Rectal smooth muscle tissue (tissue), 1 donor: ENCODE measurements around the gene NHLRC2.

ENCODE experiments used
- H3K27ac ChIP-seq: one replicate; pipeline ENCODE4 v1.7.0; 2013; ENCODE audit warnings: low read depth, low read length, inconsistent platforms
- H3K27me3 ChIP-seq: one replicate; pipeline ENCODE4 v1.7.0; 2013; ENCODE audit warnings: low read length; ENCODE audit not compliant: control insufficient read depth, insufficient read depth
- H3K36me3 ChIP-seq: one replicate; pipeline ENCODE4 v1.7.0; 2013; ENCODE audit warnings: low read length; ENCODE audit not compliant: control insufficient read depth, insufficient read depth
- H3K4me1 ChIP-seq: one replicate; pipeline ENCODE4 v1.7.0; 2013; ENCODE audit warnings: low read length; ENCODE audit not compliant: control insufficient read depth, insufficient read depth
- H3K4me3 ChIP-seq: one replicate; pipeline ENCODE4 v1.7.0; 2013; ENCODE audit warnings: low read length
- H3K9ac ChIP-seq: one replicate; pipeline ENCODE4 v1.7.0; 2013; ENCODE audit warnings: low read length

Gene NHLRC2

GRCh38 chr10:113895018-113895417 is 40.6 kb downstream of the NHLRC2 start:
- Histone ChIP-seq H3K27me3 (no peaks in the 10 kb centered on the region), H3K9ac (no peak overlapping the region), H3K27ac (no peak overlapping the region), H3K36me3 (peaks cover 4% of the 10 kb centered on the region), H3K4me3 (no peak overlapping the region), H3K4me1 (no peaks in the 10 kb centered on the region)

DNA sequence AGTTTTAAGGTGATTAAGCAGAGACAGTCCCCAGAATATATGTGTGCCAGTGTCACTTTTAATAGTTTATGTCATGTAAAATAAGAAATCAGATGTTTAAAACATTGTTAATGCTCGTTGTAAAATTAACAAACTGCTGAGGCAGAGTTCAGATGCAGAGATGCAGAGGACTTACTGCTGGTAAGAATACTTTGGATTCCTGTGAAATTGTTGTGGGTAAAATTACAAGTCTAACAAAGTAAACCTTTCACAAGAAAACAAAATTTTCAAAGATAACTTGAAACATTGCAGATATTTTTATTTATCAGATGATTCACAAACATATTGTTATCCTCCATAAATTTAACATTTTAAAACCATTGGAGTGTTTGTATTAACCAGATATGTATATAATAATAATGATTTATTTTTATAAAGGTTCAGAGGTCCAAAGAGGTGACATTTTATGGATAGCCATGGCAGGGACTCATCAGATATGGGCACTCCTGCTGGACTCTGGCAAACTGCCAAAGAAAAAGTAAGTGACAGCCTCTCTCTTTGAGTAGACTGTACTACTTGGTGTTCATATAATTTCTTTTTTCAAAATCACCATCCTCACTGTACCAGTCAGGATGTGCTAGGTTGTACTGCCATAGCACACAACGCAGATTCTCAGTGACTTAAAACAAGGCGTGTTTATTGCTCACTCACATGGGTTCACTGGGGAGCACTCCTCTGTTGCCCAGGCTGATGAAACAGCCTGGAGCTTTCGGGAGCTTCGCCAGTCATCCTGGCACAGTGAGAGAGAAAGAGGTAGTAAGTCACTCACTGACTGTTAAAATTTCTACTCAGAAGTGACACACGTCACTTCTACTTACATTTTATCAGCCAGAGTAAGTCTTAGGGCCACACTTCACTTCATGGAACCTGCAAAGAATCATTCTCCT is 43.5 kb downstream of the NHLRC2 start:
- Histone ChIP-seq H3K36me3 (peaks cover 4% of the 10 kb centered on the region), H3K27me3 (no peaks in the 10 kb centered on the region), H3K9ac (no peak overlapping the region), H3K4me3 (no peak overlapping the region), H3K4me1 (no peaks in the 10 kb centered on the region), H3K27ac (no peak overlapping the region)

DNA sequence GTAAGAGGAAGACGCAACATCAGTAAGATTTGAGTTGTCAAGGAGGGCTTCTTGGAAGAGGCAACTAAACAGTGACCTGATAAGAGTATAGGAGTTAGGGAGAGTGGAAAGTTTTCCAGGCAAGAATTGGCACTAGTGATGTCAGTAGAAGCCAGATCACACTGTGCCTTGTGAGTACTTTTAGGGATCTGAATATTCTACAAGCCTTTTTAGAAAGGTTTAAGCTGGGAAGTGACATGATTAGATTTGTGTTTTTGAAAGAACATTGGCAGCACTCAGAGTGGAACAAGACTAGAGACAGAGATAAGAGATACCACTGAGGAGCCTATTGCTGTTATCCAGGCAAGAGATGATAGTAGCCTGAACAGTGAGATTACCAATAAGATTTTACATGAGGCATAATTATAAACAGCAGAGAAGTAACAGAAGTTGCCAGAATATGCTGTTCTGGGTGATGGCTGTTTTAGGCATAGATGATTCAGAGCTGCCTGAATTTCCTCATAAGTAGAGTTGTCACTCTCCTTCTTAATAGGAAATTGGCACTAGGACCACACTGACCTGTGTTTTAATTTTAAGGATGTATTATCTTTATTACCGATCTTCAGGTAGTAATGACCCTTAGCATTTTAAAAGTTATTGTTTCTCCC is 45.6 kb downstream of the NHLRC2 start:
- Histone ChIP-seq H3K27me3 (no peaks in the 10 kb centered on the region), H3K4me1 (no peaks in the 10 kb centered on the region), H3K36me3 (peaks cover 4% of the 10 kb centered on the region), H3K27ac (no peak overlapping the region), H3K4me3 (no peak overlapping the region), H3K9ac (no peak overlapping the region)

DNA sequence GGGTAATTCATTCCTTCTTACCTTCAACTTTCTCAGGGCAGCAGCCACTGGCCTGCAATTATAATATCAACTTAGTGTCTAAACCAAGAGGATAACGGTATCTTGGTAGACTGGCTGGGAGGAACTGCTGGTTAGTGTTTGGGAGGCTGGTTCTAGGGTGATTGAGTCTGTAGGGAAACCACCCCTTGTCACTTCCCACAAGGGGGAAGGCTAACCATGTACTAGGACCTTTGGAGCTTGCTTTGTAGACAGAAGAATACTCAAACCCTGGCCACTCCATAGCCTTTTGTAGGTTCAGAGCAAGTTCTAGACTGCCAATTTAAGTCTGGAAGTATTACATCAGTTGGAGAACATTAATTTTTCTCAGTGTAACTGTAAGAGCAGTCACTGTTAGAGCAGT is 51.3 kb downstream of the NHLRC2 start:
- Histone ChIP-seq H3K27ac (no peak overlapping the region), H3K4me1 (no peaks in the 10 kb centered on the region), H3K36me3 (peaks cover 9% of the 10 kb centered on the region), H3K4me3 (no peak overlapping the region), H3K27me3 (no peaks in the 10 kb centered on the region), H3K9ac (no peak overlapping the region)

DNA sequence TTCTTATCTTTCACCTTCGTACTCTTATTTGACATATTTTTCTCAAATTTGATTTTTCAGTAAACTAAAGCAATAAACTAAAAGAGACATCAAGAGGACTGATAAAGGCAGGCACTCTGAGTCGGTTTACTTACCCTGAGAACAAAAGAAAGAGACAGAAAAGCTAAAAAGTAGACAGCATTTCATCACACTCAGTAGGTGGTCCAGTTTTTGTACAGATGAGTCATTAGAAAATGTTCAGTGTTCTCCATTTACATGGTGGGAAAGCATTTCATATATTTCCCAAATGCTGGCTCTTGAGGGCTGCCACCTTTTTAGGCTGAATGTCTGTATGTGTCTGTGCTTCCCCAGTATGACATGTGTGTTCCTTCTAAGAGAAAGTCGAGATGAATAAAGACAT is 52.7 kb downstream of the NHLRC2 start:
- no peak overlapping the region for H3K9ac ChIP-seq
- no peak overlapping the region for H3K27ac ChIP-seq
- H3K4me1 ChIP-seq, result no peaks in the 10 kb centered on the region
- H3K27me3 ChIP-seq, result no peaks in the 10 kb centered on the region
- no peak overlapping the region for H3K4me3 ChIP-seq
- H3K36me3 ChIP-seq, result peaks cover 9% of the 10 kb centered on the region

DNA sequence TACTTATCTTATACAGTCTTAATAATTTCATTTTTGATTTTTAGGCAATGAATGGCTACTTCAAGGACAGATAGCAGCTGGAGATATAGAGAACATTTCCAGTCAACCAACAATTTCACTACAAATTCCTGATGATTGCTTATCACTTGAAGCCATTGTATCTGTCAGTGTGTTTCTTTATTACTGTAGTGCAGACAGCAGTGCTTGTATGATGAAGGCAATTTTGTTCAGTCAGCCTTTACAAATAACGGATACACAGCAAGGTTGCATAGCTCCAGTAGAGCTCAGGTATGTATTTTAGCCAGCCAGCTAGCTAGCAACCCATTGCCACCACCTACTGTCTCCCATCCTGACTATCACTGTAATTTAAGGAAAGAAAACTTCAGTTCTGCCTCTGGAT is 53.8 kb downstream of the NHLRC2 start:
- Histone ChIP-seq H3K4me1 (no peaks in the 10 kb centered on the region), H3K27ac (no peak overlapping the region), H3K9ac (no peak overlapping the region), H3K27me3 (no peaks in the 10 kb centered on the region), H3K4me3 (no peak overlapping the region), H3K36me3 (peaks cover 9% of the 10 kb centered on the region)

DNA sequence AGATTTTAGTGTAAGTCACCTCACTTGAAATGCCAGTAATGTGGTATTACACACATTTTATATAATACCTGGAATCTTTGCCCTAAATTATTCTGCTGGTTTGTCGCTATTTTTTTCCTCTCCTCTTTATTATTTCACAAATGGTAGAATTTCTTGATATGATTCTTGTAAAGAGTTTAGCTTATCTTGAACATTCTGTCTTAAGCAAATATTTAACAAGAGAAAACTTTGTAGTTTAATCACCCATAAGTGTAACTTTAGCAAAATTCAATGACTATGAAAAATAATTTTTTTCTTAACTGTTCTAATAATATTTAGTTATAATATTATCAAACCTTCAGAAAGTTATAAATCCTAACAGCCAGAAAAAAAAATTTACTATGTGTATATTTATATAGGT is 56.7 kb downstream of the NHLRC2 start:
- H3K4me1 ChIP-seq, result no peaks in the 10 kb centered on the region
- no peak overlapping the region for H3K4me3 ChIP-seq
- H3K36me3 ChIP-seq, result peaks cover 4% of the 10 kb centered on the region

DNA sequence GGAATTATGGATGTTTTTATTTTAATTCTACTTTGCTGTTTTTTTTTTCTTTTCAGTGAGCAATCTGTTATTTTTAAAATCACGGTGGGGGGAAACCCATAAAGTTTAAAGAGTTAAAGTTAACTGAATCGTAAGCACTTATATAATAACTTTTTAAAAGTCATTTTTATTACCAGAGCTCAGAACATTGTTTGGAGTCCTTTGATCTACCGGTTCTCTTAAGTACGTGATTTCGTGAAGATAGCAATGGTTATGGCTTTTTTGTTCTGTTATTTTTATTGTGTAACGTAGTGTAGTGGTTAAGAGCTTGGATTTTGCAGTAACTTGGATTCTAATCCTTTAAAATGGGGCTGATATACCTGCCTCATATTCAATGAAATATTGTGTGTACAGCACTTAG is 57.4 kb downstream of the NHLRC2 start:
- Histone ChIP-seq H3K27ac (no peak overlapping the region), H3K4me3 (no peak overlapping the region), H3K4me1 (no peaks in the 10 kb centered on the region), H3K9ac (no peak overlapping the region), H3K36me3 (peaks cover 4% of the 10 kb centered on the region), H3K27me3 (no peaks in the 10 kb centered on the region)

More for the DNA sequence above, 56.7 kb downstream of the NHLRC2 start:
- Histone ChIP-seq H3K27ac (no peak overlapping the region), H3K27me3 (no peaks in the 10 kb centered on the region), H3K9ac (no peak overlapping the region)

GRCh38 chr10:113912582-113912981 is 58.1 kb downstream of the NHLRC2 start:
- no peaks in the 10 kb centered on the region for H3K4me1 ChIP-seq
- no peaks in the 10 kb centered on the region for H3K27me3 ChIP-seq
- H3K9ac ChIP-seq, result no peak overlapping the region
- no peak overlapping the region for H3K4me3 ChIP-seq
- peaks cover 4% of the 10 kb centered on the region for H3K36me3 ChIP-seq
- no peak overlapping the region for H3K27ac ChIP-seq

DNA sequence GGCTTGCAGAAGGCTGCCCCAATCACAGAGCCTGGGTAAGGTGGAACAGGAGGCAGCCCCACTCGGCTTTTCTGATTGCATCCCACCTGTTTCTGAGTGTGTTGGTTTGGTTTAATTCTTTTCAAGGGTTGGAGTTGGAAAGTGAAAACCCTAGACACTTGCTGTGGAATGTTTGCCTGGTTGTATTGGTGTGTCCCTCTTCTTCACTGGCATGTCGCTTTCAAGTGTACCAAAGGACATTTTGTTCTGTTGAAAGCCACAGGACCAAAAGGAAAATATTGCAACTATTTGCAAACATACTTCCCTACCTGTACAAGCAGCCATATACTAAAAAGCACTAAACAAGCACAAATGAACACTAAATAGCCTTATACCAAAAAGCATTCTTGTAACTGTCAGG is 60.5 kb downstream of the NHLRC2 start:
- Histone ChIP-seq H3K27me3 (no peaks in the 10 kb centered on the region), H3K4me3 (no peak overlapping the region), H3K4me1 (no peaks in the 10 kb centered on the region), H3K27ac (no peak overlapping the region), H3K9ac (no peak overlapping the region), H3K36me3 (no peaks in the 10 kb centered on the region)

DNA sequence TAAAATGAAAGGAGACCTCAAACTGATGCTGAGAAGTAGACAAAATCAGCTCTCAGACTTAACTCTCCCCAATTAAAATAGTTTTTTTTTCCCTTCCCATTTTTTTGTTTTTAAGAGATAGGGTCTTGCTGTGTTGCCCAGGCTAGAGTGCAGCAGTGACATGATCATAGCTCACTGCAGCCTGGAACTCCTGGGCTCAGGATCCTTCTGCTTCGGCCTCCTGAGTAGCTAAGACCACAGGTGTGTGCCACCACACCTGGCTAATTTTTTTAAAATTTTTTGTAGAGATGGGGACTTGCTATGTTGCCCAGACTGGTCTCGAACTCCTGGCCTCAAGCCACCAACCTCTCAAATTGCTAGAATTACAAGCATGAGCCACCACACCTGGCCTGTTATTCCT is 61.1 kb downstream of the NHLRC2 start:
- H3K4me1 ChIP-seq, result no peaks in the 10 kb centered on the region
- H3K27ac ChIP-seq, result no peak overlapping the region
- no peak overlapping the region for H3K4me3 ChIP-seq
- no peak overlapping the region for H3K9ac ChIP-seq
- H3K36me3 ChIP-seq, result no peaks in the 10 kb centered on the region
- H3K27me3 ChIP-seq, result no peaks in the 10 kb centered on the region

GRCh38 chr10:113916053-113916452 is 61.6 kb downstream of the NHLRC2 start:
- Histone ChIP-seq H3K4me1 (no peaks in the 10 kb centered on the region), H3K9ac (no peak overlapping the region), H3K27ac (no peak overlapping the region), H3K4me3 (no peak overlapping the region), H3K36me3 (no peaks in the 10 kb centered on the region), H3K27me3 (no peaks in the 10 kb centered on the region)

DNA sequence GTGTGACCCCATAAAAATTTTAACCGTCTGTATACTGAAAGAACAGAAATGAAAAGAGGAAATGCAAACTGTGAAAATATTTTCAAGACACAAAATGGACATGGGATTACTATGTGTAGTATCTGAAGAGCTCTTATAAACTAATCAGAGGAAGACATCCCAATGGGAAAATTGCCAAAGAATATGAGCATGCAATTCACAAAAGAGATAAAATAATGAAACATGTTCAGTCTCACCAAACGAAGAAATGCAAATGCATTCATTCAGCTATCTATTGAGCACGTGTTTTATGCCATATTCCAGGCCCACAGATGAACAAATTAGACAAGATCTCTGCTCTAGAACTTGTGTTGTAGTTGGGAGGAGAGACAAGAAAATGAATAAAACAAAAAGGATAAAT is 63.2 kb downstream of the NHLRC2 start:
- Histone ChIP-seq H3K27ac (no peak overlapping the region), H3K4me3 (no peak overlapping the region), H3K27me3 (no peaks in the 10 kb centered on the region), H3K4me1 (no peaks in the 10 kb centered on the region), H3K9ac (no peak overlapping the region), H3K36me3 (no peaks in the 10 kb centered on the region)
